ENCODE measurements around the gene GABARAP. TPM values are rescaled to one million over a fixed set of nuclear protein-coding genes. Genes with fewer than 3 reads are reported as not detected.

Gene GABARAP
- total and polyA plus RNA-seq, 10 of the 15 experiments (the other 5 are each of a cell fraction or from before 2014, with no cell fraction given): 134 to 613 (median 285) TPM

DNA sequence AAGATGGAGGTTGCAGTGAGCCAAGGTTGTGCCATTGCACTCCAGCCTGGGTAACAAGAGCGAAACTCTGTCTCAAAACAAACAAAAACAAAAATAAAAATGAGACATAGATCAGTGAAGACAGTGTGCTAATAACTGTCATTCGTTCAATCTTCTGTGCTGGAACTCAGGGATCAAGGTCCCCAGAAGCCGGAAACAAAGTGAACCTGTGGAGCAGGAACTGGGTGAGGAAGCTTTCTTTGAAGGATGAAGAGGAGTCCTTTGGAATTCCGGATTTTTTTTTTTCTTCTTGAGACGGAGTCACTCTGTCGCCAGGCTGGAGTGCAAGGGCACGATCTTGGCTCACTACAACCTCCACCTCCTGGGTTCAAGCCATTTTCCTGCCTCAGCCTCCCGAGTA lies 37.2 kb upstream of the GABARAP start (continued):
- TF ChIP-seq POLR2AphosphoS2 (IDR thresholded peaks at IDR 0.05; ENCODE audit: low read depth, low read length) (no peak), NRF1 (conservative IDR thresholded peaks at IDR 0.05; ENCODE audit: low read depth, low read length) (no peak)

DNA sequence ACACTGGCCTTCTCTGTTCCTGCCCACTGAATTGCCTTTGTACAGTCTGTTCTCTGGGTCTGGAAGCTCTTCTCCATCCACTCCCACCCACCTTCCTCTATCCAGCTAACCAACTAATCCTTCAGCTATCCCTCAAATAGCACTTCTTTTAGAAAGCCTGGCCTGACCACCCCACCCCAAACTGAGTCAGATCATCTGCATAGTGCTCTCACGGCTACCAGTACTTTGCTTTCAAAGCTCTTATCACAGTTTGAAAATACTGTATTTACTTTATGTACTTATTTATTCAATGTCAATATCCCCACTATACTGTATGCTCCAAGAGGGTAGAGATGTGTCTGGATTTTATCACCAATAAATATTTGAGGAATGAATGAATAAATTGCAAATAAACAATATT lies 24.5 kb upstream of the GABARAP start:
- TF ChIP-seq RAD21 (IDR thresholded peaks at IDR 0.05; ENCODE audit: insufficient read depth, low read depth, low read length): no peak
- TF ChIP-seq SMAD5 (IDR thresholded peaks at IDR 0.05; ENCODE audit: low read depth): no peak
- no peak for TF ChIP-seq POLR2A (IDR thresholded peaks at IDR 0.05; ENCODE audit: low read depth, low read length)
- no peak for TF ChIP-seq SMAD1 (IDR thresholded peaks at IDR 0.05; ENCODE audit: low read depth, partially characterized antibody)
- TF ChIP-seq, protein P1, sequence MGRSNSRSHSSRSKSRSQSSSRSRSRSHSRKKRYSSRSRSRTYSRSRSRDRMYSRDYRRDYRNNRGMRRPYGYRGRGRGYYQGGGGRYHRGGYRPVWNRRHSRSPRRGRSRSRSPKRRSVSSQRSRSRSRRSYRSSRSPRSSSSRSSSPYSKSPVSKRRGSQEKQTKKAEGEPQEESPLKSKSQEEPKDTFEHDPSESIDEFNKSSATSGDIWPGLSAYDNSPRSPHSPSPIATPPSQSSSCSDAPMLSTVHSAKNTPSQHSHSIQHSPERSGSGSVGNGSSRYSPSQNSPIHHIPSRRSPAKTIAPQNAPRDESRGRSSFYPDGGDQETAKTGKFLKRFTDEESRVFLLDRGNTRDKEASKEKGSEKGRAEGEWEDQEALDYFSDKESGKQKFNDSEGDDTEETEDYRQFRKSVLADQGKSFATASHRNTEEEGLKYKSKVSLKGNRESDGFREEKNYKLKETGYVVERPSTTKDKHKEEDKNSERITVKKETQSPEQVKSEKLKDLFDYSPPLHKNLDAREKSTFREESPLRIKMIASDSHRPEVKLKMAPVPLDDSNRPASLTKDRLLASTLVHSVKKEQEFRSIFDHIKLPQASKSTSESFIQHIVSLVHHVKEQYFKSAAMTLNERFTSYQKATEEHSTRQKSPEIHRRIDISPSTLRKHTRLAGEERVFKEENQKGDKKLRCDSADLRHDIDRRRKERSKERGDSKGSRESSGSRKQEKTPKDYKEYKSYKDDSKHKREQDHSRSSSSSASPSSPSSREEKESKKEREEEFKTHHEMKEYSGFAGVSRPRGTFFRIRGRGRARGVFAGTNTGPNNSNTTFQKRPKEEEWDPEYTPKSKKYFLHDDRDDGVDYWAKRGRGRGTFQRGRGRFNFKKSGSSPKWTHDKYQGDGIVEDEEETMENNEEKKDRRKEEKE (IDR thresholded peaks at IDR 0.05): no peak
- no peak for TF ChIP-seq EP300 (IDR thresholded peaks at IDR 0.05; ENCODE audit: borderline replicate concordance in 1 of 2, control insufficient read depth in 1 of 2, low read depth in 2 of 2, low read length in 2 of 2)
- TF ChIP-seq, protein P2, sequence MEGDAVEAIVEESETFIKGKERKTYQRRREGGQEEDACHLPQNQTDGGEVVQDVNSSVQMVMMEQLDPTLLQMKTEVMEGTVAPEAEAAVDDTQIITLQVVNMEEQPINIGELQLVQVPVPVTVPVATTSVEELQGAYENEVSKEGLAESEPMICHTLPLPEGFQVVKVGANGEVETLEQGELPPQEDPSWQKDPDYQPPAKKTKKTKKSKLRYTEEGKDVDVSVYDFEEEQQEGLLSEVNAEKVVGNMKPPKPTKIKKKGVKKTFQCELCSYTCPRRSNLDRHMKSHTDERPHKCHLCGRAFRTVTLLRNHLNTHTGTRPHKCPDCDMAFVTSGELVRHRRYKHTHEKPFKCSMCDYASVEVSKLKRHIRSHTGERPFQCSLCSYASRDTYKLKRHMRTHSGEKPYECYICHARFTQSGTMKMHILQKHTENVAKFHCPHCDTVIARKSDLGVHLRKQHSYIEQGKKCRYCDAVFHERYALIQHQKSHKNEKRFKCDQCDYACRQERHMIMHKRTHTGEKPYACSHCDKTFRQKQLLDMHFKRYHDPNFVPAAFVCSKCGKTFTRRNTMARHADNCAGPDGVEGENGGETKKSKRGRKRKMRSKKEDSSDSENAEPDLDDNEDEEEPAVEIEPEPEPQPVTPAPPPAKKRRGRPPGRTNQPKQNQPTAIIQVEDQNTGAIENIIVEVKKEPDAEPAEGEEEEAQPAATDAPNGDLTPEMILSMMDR (IDR thresholded peaks at IDR 0.05 in 2 of 3, conservative IDR thresholded peaks at IDR 0.05 in 1 of 3; ENCODE audit: control insufficient read depth in 2 of 3, extremely low read depth in 1 of 3, insufficient read depth in 1 of 3, low read depth in 3 of 3, low read length in 3 of 3): no peak
- TF ChIP-seq PML (IDR thresholded peaks at IDR 0.05; ENCODE audit: low read length): no peak
- no peak for TF ChIP-seq NR2F1 (conservative IDR thresholded peaks at IDR 0.05)
- no peak for TF ChIP-seq NFYA (IDR thresholded peaks at IDR 0.05; ENCODE audit: borderline replicate concordance, low read depth, low read length)
- no peak for TF ChIP-seq TAF1 (IDR thresholded peaks at IDR 0.05; ENCODE audit: borderline replicate concordance, low read depth, low read length)
- no peak for TF ChIP-seq CEBPB (IDR thresholded peaks at IDR 0.05; ENCODE audit: borderline replicate concordance in 1 of 2, low read depth in 2 of 2, low read length in 2 of 2)
- no peak for TF ChIP-seq TCF12 (IDR thresholded peaks at IDR 0.05; ENCODE audit: low read depth, low read length)
- Histone ChIP-seq H3K79me2 (ENCODE audit: control insufficient read depth, insufficient read depth, low read length) (no peaks in the 10 kb centered on the region), H2AFZ (ENCODE audit: control insufficient read depth, low read depth, low read length) (no peak overlapping the region), H3K4me1 (ENCODE audit: control insufficient read depth, insufficient read depth, low read length) (peaks cover 14% of the 10 kb centered on the region), H3K27ac (ENCODE audit: control insufficient read depth, insufficient read depth) (no peak overlapping the region), H3K27me3 (replicated peaks in 1 of 2; ENCODE audit: control insufficient read depth in 2 of 2, insufficient read depth in 2 of 2, low read length in 1 of 2) (peaks cover 3 to 5% of the 10 kb centered on the region in 2 experiments; a peak in 2 of 4 replicates), H3K36me3 (ENCODE audit: control insufficient read depth in 2 of 2, insufficient read depth in 2 of 2, low read length in 1 of 2) (no peaks in the 10 kb centered on the region; a peak in 1 of 4 replicates), H3K9me3 (replicated peaks; ENCODE audit: control insufficient read depth, insufficient read depth, low read length) (no peaks in the 10 kb centered on the region), H3K4me3 (no peak overlapping the region), H3K4me2 (ENCODE audit: control insufficient read depth, insufficient read depth) (no peak overlapping the region), H4K20me1 (ENCODE audit: control insufficient read depth, insufficient read depth) (no peaks in the 10 kb centered on the region), H3K9ac (ENCODE audit: control insufficient read depth, insufficient read depth, low read length) (no peak overlapping the region)
- no peak for FAIRE-seq
- DNase-seq (ENCODE audit: low read depth, low spot score): no peak
- no peak for ATAC-seq
- ChIA-PET SMC1A (ENCODE audit: uncharacterized antibody, unreplicated experiment) (interaction anchor here (1.3 kb wide), 1 partner anchor 30 kb away, joined by 3 read pairs; no protein-coding TSS in a partner anchor), RAD21 (ENCODE audit: unreplicated experiment) (interaction anchor here (1.0 kb wide), 1 partner anchor 9 kb away, joined by 3 read pairs; no protein-coding TSS in a partner anchor), POLR2A (interaction anchor here (0.7 kb wide), 1 partner anchor 207 kb away, joined by 3 read pairs; no protein-coding TSS in a partner anchor), CTCF (interaction anchor here (1.0 to 1.6 kb wide), 2 partner anchors 14 to 22 kb away, joined by 3 read pairs; partner anchors contain the start of gene SLC2A4)
- BruUV-seq (replicated peaks): no TSS peak
- in situ Hi-C loops (cut with MboI) (no loop called here), intact Hi-C loops (cut with micrococcal nuclease; ENCODE audit: unreplicated experiment) (no loop called here)
- WGBS (ENCODE audit: insufficient coverage, insufficient replicate concordance, low lambda C conversion rate, missing lambda C conversion rate): 44% methylated on average over 1 of the region's 1 CpG

Measured in GM12878 (cell line).